ENCODE data around the gene GPR31.

Gene GPR31

GRCh38 chr6:167140589-167141474 is 16.9 kb downstream of the GPR31 start:
- no peak for DNase-seq

GRCh38 chr6:167139761-167140160 is 18.0 kb downstream of the GPR31 start:
- DNase-seq: no peak

GRCh38 chr6:167137881-167138280 is 19.9 kb downstream of the GPR31 start:
- DNase-seq: no peak

- no peak for DNase-seq
Observed at GRCh38 chr6:167137081-167137480, 20.7 kb downstream of the GPR31 start.

GRCh38 chr6:167136376-167136775 is 21.4 kb downstream of the GPR31 start:
- no peak for DNase-seq

GRCh38 chr6:167134448-167135328 is 23.1 kb downstream of the GPR31 start:
- no peak for DNase-seq

GRCh38 chr6:167130712-167131684 is 26.8 kb downstream of the GPR31 start:
- DNase-seq: no peak

- peak in 4 of 56 donors; percentile 13 to 44 (median 27) for DNase-seq
Observed at GRCh38 chr6:167130008-167130677, 27.6 kb downstream of the GPR31 start.

- no peak for DNase-seq
Observed at GRCh38 chr6:167129562-167129961, 28.2 kb downstream of the GPR31 start.

GRCh38 chr6:167129159-167129558 is 28.6 kb downstream of the GPR31 start:
- DNase-seq: no peak

GRCh38 chr6:167127785-167128531 is 29.8 kb downstream of the GPR31 start:
- DNase-seq: no peak

GRCh38 chr6:167125855-167126349 is 31.9 kb downstream of the GPR31 start:
- no peak for DNase-seq

GRCh38 chr6:167125410-167125809 is 32.4 kb downstream of the GPR31 start:
- no peak for DNase-seq

GRCh38 chr6:167124753-167125152 is 33.0 kb downstream of the GPR31 start:
- no peak for DNase-seq

- no peak for DNase-seq
Observed at GRCh38 chr6:167122827-167123657, 34.7 kb downstream of the GPR31 start, which contains the start of gene CCR6. Gene CCR6 (plus strand): TSS chr6:167123096. CDS start chr6:167136135, 13,039 bp downstream.

GRCh38 chr6:167122041-167122826 is 35.5 kb downstream of the GPR31 start:
- DNase-seq: no peak

- DNase-seq: no peak
Observed at GRCh38 chr6:167121335-167121841, 36.4 kb downstream of the GPR31 start.

GRCh38 chr6:167120583-167120903 is 37.2 kb downstream of the GPR31 start:
- no peak for DNase-seq

All from amygdala (tissue), 56 donors.